Peyer's patch (tissue), 4 donors: Measurements from ENCODE around the gene MYLK4.

ENCODE experiments used
- POLR2A ChIP-seq, 2 donors: fragments of 450-650 bp; IDR thresholded peaks; one replicate each; pipeline ENCODE4 v1.5.1; 2017; ENCODE audit warnings: antibody characterized with exemption in 2 of 2, mild to moderate bottlenecking in 2 of 2, moderate library complexity in 2 of 2
- TF ChIP-seq, protein P1 (sequence below), 6 experiments: fragments of 450-650 bp in 4 of 6; fragments of 200-600 bp in 2 of 6; sonication (generic) in 1 of 6; IDR thresholded peaks; one replicate each; pipeline ENCODE4 v1.5.1; 2017 to 2019; ENCODE audit warnings: antibody characterized with exemption in 6 of 6, mild to moderate bottlenecking in 3 of 6, moderate library complexity in 1 of 6

DNA sequence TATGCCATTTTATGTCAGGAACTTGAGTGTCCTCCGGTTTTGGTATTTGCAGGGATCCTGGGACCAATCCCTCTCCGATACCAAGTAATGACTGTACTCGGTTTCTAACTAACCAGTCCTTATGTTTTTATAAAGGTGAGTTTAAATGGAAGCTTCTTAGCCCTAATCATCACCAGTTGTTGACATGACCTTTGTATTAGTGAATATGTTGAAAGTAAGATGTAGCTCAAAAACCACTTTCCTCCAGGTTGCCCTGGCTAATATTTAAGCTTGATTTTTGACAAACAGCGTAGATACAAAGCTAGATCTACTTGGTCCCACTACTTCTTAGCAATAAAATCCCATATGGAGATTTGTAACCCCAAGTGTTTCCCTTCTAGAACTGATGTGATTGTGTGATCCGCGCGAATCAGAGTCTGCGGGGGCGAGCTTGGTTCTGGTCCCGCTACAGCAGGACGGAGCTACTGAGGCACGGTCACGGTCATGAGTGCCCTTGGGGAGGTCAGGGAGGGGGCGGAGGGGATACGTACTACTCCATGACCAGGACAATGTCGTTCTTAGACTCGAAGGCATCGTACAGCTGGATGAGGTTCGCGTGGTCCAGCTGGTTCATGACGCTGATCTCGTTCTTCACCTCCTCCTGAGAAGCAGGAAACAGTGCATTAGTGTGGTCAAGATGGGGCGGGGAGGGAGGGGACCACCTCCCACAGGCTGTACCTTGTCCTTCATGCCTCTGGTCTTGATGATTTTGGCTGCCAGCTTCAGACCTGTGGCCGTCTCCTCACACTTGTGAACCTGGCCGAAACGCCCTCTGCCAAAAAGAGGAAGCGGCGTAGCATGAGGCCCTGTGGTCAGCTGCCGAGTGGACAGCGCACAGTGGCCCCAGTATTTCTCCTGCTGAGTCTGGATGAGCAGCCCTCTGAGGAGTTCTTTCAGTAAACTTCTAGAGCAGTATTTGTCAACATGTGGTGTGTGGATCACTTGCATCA is 65.7 kb downstream of the MYLK4 start:
- TF ChIP-seq, protein P1, sequence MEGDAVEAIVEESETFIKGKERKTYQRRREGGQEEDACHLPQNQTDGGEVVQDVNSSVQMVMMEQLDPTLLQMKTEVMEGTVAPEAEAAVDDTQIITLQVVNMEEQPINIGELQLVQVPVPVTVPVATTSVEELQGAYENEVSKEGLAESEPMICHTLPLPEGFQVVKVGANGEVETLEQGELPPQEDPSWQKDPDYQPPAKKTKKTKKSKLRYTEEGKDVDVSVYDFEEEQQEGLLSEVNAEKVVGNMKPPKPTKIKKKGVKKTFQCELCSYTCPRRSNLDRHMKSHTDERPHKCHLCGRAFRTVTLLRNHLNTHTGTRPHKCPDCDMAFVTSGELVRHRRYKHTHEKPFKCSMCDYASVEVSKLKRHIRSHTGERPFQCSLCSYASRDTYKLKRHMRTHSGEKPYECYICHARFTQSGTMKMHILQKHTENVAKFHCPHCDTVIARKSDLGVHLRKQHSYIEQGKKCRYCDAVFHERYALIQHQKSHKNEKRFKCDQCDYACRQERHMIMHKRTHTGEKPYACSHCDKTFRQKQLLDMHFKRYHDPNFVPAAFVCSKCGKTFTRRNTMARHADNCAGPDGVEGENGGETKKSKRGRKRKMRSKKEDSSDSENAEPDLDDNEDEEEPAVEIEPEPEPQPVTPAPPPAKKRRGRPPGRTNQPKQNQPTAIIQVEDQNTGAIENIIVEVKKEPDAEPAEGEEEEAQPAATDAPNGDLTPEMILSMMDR (IDR thresholded peaks at IDR 0.05): no peak
- TF ChIP-seq POLR2A (IDR thresholded peaks at IDR 0.05): no peak
